GM10248 (cell line): ENCODE measurements around the gene NELL2.
"Not testable (repeated sequence)": the region's sequence is repeated elsewhere in the genome, so short reads cannot be mapped to it uniquely, and the experiment has no call there.

Source experiments
- CTCF ChIA-PET: fragments of 300-600 bp; sonication (Branson Sonifier 250); formaldehyde crosslinking; extraction: SDS; loops from one replicate; lab custom pipeline; 2021; ENCODE audit warnings: antibody characterized with exemption; lab: Yijun Ruan, JAX
- POLR2A ChIA-PET: fragments of 350-650 bp; sonication (Branson Sonifier 250); formaldehyde crosslinking; extraction: SDS; loops from one replicate; lab custom pipeline; 2020; ENCODE audit warnings: antibody characterized with exemption; lab: Yijun Ruan, JAX
- DNase-seq: peaks from one replicate; pipeline ENCODE4 v3.0.0; 2012; ENCODE audit errors: extremely low spot score
- TF ChIP-seq, protein P1 (sequence below): IDR thresholded peaks from 2 replicates; pipeline ENCODE4 v1.5.1; 2012; ENCODE audit warnings: mild to moderate bottlenecking, low read depth; ENCODE audit errors: extremely low read depth, missing control alignments, control extremely low read depth

The NELL2 gene

DNA sequence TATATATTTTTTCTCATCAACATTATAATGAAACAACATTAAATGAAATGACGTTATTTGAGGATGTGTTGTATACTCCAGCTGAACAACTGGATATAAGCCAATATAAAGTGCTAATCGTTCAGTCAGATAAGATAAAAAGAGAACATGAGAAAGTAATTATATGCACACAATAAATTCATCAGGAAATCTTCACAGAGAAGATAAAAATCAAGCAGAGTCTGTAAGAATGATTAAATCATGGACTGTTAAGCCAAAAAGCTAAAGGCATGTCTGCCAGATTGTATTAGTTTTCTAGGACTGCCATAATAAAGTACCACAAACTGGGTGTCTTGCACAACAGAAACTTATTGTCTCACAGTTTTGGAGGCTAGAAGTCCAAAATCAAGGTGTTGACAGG is 178.6 kb downstream of the NELL2 start:
- no peak for DNase-seq
- TF ChIP-seq, protein P1, sequence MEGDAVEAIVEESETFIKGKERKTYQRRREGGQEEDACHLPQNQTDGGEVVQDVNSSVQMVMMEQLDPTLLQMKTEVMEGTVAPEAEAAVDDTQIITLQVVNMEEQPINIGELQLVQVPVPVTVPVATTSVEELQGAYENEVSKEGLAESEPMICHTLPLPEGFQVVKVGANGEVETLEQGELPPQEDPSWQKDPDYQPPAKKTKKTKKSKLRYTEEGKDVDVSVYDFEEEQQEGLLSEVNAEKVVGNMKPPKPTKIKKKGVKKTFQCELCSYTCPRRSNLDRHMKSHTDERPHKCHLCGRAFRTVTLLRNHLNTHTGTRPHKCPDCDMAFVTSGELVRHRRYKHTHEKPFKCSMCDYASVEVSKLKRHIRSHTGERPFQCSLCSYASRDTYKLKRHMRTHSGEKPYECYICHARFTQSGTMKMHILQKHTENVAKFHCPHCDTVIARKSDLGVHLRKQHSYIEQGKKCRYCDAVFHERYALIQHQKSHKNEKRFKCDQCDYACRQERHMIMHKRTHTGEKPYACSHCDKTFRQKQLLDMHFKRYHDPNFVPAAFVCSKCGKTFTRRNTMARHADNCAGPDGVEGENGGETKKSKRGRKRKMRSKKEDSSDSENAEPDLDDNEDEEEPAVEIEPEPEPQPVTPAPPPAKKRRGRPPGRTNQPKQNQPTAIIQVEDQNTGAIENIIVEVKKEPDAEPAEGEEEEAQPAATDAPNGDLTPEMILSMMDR: no peak
- ChIA-PET POLR2A (no interaction called here), CTCF (no interaction called here)

- ChIA-PET CTCF (no interaction called here), POLR2A (no interaction called here)
- TF ChIP-seq, protein P1: no peak
- DNase-seq: no peak
Observed at GRCh38 chr12:44696542-44696941, 179.6 kb downstream of the NELL2 start.

GRCh38 chr12:44694017-44694416 is 182.1 kb downstream of the NELL2 start:
- CTCF ChIA-PET: interaction anchor here (0.5 to 1.3 kb wide), 4 partner anchors 13 to 486 kb away, joined by 3 read pairs; no protein-coding TSS in a partner anchor
- POLR2A ChIA-PET: no interaction called here
- DNase-seq: no peak
- TF ChIP-seq, protein P1: no peak

GRCh38 chr12:44689587-44689986 is 186.5 kb downstream of the NELL2 start:
- TF ChIP-seq, protein P1: no peak
- ChIA-PET CTCF (interaction anchor here (1.5 to 1.8 kb wide), 2 partner anchors 13 to 62 kb away, joined by 3 read pairs; no protein-coding TSS in a partner anchor), POLR2A (no interaction called here)
- DNase-seq: no peak

DNA sequence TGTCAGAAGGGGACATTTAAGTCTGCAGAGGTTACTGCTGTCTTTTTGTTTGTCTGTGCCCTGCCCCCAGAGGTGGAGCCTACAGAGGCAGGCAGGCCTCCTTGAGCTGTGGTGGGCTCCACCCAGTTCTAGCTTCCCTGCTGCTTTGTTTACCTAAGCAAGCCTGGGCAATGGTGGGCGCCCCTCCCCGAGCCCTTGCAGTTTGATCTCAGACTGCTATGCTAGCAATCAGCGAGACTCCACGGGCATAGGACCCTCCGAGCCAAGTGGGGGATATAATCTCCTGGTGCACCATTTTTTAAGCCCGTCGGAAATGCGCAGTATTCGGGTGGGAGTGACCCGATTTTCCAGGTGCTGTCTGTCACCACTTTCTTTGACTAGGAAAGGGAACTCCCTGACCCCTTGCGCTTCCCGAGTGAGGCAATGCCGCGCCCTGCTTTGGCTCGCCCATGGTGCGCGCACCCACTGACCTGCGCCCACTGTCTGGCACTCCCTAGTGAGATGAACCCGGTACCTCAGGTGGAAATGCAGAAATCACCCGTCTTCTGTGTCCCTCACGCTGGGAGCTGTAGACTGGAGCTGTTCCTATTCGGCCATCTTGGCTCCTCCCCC is 189.2 kb downstream of the NELL2 start:
- DNase-seq, POLR2A ChIA-PET, CTCF ChIA-PET: not testable (repeated sequence)

DNA sequence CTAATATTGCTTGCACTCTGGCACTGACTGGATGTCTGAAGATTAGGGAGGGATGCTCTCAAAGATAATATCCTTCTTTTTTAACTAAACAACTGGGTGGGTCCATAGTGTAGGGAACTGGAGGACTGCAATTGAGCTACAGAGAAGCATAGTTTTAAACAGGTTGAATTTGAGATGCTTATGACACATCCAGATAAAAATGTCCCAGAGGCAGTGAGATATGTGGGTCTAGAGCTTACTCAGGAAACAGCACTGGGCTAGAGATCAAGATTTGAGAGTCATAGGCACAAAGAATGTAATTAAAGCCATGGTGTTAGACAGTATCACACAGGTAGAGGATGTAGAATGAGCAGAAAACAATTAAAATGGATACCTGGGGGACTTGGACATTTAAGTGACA is 198.4 kb downstream of the NELL2 start:
- ChIA-PET CTCF (no interaction called here), POLR2A (no interaction called here)
- TF ChIP-seq, protein P1: no peak
- no peak for DNase-seq

GRCh38 chr12:44674875-44675274 is 201.2 kb downstream of the NELL2 start:
- ChIA-PET POLR2A (no interaction called here), CTCF (interaction anchor here (1.0 to 1.3 kb wide), 2 partner anchors 27 to 31 kb away, joined by 3 to 4 read pairs; no protein-coding TSS in a partner anchor)
- TF ChIP-seq, protein P1: no peak
- no peak for DNase-seq
